DMS53 (cell line): Measurements from ENCODE around the gene PLPPR5.

Experiments used
- DNase-seq: peaks from one replicate; lab custom pipeline; 2025; lab: John Stamatoyannopoulos, UW

The PLPPR5 gene

GRCh38 chr1:98849969-98850636 lies 154.6 kb downstream of the PLPPR5 start:
- DNase-seq, result no peak

GRCh38 chr1:98842241-98842640 lies 162.4 kb downstream of the PLPPR5 start:
- DNase-seq, result peak; percentile 65
